Stimulated activated CD4-positive, alpha-beta T cell treated with anti-CD3 and anti-CD28 coated beads, Interleukin-4, amount 100 ng/mL, for 24 hours (primary cell): ENCODE results near the gene NPHS2.

Experiments
- DNase-seq: peaks from one replicate; pipeline ENCODE4 v3.0.0-alpha.2; 2020

NPHS2 gene

GRCh38 chr1:179575497-179576314, at the start of gene NPHS2:
NPHS2 (minus strand) TSS chr1:179575948; CDS start chr1:179575864, 84 bp downstream.
- no peak for DNase-seq

DNA sequence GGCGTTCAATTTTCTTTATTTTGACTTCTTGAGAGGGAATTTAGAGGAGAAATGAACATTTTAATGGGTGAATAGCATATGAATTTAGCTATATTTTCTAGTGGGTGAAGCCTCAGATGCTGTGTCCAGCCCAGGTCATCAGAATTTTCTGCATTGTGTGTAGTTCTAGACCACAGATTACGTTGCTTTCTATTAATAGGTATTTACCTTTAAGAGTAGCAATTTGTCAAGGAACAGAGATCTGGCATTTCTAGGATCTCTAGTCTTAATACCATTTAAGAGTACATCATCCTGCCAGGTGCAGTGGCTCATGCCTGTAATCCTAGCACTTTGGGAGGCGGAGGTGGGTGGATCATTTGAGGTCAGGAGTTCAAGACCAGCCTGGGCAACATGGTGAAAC, 36.6 kb upstream of the NPHS2 start:
- DNase-seq, result no peak

- DNase-seq, result no peak
Observed at GRCh38 chr1:179601093-179601492, 25.3 kb upstream of the NPHS2 start.

DNA sequence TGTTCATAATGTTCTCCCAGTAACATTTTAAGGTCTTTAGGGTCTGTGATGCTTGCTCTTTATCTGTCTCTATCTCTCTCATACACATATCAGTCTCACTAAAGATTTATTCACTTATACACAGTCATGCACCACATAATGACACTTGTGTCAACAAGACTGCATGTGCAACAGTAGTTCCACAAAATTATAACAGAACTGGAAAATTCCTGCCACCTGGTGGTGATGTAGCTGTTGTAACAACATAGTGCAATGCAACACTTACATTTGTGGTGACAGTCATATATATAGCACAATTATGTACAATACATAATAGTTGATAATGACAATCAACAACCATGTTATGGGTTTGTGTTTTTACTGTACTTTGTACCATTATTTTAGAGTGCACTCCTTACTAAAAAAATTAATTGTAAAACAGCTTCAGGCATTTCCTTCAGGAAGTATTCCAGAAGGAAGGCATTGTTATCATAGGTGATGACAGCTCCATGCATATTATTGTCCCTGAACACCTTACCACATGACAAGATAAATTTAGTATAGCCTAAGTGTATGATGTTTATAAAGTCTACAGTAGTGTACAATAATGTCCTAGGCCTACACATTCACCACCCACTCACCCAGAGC, 24.0 kb upstream of the NPHS2 start:
- no peak for DNase-seq

GRCh38 chr1:179598631-179599030, 22.9 kb upstream of the NPHS2 start:
- no peak for DNase-seq

DNA sequence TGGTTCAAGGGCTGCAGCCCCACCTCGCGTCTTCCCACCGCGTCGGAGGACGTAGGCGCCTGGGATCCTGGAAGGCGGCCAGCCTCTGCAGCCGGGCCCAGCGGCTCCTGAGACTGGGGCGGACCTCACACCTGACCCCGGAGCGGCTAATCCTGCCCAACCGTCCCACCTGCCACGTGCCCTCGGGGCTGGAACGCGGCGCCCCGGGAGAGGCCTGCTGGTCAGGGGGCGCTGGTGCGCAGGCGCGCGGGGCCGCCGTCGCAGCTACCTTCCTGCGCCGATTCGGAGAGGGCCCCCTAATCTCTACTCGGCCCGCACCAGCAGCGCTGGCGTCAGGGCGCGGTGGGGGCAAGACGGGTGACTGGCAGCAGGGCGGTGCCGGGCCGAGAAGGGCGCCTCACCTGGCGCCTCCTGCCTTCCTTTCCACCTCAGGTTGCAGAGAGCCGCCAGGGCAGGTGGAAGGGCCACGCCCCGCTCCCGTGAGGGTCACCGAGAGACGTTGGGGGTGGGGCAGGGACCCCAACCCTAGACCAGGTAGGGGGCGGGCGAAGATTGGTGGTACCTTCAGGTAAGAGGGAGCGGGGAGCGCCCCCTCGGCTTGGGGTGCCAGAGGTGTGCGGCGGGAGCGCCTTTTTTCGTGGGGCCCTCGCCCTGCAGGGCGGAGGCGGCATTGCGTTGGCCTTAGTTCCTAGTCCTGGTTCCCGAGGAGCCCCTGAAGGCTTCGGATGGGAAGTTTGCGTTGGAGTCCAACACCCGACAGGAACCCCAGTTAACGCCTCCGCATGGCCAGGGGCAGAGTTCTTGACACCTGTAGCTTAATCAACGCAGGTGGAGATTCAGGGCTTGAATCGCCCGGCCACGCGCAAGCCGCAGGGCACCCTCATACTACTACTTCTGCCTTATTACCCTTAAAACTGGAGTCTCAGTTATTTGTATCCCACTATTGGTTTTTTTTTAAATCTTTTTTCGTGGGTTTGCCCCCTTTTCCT, 16.1 kb upstream of the NPHS2 start, which contains the start of gene TDRD5:
TDRD5 (plus strand) TSS at position 241 of the 989 bp plus-strand sequence. CDS start 784 bp downstream, outside the sequence.
- DNase-seq, result no peak

- no peak for DNase-seq
Observed at GRCh38 chr1:179591253-179591591, 15.5 kb upstream of the NPHS2 start.

DNA sequence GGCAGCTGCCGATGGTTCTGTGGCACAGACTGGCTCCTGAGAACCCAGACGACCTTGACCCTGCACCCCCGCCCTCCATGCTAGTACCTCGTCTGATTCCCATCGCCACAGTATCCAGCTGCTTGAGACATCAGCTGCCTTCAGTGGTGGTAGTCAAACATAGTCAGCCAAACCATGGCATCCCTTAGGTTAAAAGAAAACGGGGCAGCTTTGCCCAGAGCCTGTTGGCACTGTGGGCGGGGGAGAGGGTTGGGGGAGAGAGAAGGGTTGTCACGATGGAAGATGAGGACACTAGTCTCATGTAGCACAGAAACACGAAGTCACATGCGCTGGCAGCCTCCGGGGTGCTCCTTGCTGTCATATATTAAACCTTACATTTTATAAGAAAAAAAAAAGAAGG, 14.9 kb upstream of the NPHS2 start:
- DNase-seq, result no peak

- DNase-seq, result no peak
Observed at GRCh38 chr1:179589509-179589908, 13.8 kb upstream of the NPHS2 start.

DNA sequence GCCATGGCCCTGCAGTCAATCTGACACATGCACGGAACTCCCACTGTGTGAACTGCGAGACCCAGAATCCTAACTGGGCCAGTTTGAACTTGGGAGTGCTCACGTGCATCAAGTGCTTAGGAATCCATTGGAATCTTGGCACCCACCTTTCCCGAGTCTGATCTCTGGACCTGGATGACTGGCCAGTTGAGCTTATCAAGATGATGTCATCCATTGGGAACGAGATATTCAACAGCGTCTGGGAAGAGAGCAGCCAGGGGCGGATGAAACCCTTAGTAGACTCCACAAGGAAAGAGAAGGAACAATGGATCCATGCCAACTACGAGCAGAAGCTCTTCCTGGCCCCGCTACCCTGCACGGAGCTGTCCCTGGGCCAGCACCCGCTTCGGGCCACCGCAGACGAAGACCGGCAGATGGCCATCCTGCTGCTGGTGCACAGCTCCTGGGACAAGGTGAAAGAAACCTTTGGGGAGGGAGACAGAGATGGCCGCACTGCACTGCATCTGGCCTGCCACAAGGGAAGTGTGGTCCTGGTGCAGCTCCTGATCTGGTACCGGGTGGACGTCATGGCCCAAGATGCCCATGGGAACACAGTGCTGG, 12.8 kb upstream of the NPHS2 start:
- DNase-seq, result no peak

GRCh38 chr1:179587336-179587735, 11.6 kb upstream of the NPHS2 start:
- DNase-seq, result no peak

DNA sequence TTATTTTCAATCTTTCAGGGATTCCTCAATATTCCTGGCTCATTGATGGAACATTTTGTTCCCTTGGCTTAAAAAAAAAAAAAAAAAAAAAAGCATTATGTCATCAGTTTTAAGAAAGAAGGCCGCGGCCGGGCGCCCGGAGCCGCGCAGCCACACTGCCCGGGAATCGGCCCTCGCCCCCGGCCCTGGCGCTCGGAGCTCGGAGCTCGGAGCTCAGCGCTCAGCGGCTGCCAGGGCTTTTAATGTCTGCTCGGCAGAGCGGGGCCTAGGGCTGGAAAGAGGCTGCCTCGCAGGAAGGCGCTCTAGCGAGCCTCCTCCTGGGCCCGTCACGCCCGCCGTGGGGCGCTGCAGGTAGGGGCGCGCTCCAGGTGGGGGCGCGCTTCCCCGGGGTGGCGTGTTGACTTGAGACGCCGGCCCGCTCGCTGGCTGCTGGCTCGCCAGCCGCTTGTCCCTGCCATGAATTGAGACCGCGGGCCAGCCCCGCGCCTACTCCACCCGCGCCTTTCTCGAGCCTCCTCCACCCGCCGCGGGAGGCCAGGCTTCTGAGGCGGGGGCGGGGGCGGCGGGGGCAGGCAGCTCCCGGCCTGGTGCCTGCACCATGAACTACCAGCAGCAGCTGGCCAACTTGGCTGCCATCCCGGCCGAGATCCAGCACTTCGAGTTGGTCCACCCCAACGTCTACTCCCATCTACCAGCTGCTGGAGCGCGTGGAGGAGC, 10.5 kb upstream of the NPHS2 start:
- no peak for DNase-seq

DNA sequence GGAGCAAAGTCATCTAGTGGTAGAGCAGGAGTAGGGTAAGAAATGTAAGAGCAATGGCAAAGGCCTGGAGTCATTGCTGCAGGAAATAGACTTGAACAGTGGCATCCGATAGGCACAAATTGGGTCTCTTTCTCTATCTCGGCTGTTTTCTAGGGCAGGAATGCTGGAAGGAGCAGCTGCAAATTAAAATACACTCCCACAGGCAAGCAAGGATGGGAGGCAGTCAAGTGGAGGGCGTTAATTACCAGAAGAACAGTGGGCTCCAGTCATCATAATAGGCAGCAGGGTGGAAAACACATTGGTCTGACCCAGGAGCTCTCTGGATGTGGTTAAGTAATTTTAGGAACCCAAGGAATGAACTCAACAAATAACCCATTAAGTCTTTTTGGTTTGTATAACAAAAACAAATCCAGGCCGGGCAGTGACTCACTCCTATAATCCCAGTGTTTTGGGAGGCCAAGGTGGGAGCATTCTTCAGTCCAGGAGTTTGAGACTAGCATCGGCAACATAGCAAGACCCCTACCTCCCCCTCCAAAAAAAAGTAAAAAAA, 8.1 kb upstream of the NPHS2 start:
- DNase-seq, result no peak

- DNase-seq, result no peak
Observed at GRCh38 chr1:179576509-179576908, 761 bp upstream of the NPHS2 start.

DNA sequence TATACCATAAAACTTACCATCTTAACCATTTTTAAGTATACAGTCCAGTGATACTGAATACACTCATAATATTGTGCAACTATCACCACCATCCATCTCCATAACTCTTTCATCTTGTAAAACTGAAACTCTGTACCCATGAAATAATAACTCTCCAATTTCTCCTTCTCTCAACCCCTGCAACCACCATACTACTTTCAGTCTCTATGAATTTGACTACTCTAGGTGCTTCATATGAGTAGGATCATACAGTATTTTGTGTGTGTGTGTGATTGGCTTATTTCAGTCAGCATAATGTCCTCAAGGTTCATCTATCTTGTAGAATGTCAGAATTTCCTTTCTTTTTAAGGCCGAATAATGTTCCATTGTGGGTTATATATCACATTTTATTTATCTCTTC, 17.7 kb downstream of the NPHS2 start:
- DNase-seq, result no peak

DNA sequence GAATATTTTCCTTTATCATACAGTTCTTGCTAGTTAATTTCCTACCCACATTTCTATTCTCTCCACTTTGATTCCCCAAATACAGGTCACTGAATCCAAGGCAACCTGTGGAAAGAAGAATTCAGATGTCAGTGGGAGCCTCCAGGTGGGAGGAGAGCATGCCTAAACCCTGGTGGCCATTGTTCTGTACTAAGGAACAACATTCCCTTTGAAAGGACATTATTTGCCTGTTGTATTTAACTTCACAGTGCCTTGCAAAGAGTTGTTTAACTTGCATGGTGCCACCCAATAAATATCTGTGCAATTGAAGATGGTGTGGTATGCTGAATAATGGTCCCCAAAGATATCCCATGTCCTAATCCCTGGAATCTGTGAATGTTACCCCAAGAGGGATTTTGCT, 21.3 kb downstream of the NPHS2 start:
- no peak for DNase-seq

GRCh38 chr1:179550746-179551682, 24.7 kb downstream of the NPHS2 start:
- DNase-seq, result no peak

- no peak for DNase-seq
Observed at GRCh38 chr1:179549368-179549700, 26.4 kb downstream of the NPHS2 start.

DNA sequence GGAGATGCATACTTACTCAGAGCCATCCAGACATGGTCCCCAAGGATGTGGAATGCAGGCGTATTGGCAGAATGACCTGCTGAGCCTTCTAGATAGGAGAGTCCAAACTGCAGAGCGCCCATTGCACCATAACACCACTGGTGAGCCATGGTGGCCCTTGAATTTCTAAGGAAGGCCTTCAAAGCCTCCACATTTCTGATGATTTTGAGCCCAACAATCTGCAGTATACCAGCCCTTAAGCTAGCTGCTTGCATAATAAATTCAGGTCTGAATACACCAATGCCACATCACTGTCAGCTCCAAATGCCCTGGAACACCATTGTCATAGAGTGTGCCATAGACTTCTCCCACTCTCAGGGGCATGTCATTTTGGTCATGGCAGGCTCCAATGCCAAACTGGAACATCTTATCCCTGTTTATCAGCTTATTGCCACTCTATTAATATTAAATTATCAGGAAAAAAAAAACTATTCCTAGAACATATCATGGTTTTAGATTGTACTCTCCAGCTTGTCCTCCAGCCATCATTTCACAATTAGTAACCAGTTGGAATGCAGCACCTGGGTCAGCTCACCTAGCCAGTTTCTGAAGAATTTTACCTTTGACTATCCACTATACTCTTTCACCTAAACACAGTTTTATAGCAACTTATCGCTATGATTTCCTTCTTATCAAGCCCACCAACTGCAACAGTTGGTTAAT, 26.9 kb downstream of the NPHS2 start:
- DNase-seq, result no peak

GRCh38 chr1:179547021-179547535, 28.7 kb downstream of the NPHS2 start:
- DNase-seq, result no peak
